Measurements from ENCODE around the gene PDIA6.

PDIA6 gene

GRCh38 chr2:10759151-10759714 is 53.4 kb downstream of the PDIA6 start:
- ATAC-seq, result no peak
- no peak for TF ChIP-seq ZC3H10 (CRISPR knock-in tag; IDR thresholded peaks at IDR 0.05)
- no peak for TF ChIP-seq OSR1 (CRISPR knock-in tag; IDR thresholded peaks at IDR 0.05)
- TF ChIP-seq, protein P1, sequence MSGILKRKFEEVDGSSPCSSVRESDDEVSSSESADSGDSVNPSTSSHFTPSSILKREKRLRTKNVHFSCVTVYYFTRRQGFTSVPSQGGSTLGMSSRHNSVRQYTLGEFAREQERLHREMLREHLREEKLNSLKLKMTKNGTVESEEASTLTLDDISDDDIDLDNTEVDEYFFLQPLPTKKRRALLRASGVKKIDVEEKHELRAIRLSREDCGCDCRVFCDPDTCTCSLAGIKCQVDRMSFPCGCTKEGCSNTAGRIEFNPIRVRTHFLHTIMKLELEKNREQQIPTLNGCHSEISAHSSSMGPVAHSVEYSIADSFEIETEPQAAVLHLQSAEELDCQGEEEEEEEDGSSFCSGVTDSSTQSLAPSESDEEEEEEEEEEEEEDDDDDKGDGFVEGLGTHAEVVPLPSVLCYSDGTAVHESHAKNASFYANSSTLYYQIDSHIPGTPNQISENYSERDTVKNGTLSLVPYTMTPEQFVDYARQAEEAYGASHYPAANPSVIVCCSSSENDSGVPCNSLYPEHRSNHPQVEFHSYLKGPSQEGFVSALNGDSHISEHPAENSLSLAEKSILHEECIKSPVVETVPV (CRISPR knock-in tag; IDR thresholded peaks at IDR 0.05), result no peak
- TF ChIP-seq BACH2 (CRISPR knock-in tag; IDR thresholded peaks at IDR 0.05; ENCODE audit: borderline replicate concordance), result no peak
- TF ChIP-seq ZFP3 (CRISPR knock-in tag; IDR thresholded peaks at IDR 0.05), result no peak
- TF ChIP-seq, protein P2, sequence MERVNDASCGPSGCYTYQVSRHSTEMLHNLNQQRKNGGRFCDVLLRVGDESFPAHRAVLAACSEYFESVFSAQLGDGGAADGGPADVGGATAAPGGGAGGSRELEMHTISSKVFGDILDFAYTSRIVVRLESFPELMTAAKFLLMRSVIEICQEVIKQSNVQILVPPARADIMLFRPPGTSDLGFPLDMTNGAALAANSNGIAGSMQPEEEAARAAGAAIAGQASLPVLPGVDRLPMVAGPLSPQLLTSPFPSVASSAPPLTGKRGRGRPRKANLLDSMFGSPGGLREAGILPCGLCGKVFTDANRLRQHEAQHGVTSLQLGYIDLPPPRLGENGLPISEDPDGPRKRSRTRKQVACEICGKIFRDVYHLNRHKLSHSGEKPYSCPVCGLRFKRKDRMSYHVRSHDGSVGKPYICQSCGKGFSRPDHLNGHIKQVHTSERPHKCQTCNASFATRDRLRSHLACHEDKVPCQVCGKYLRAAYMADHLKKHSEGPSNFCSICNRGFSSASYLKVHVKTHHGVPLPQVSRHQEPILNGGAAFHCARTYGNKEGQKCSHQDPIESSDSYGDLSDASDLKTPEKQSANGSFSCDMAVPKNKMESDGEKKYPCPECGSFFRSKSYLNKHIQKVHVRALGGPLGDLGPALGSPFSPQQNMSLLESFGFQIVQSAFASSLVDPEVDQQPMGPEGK (CRISPR knock-in tag; IDR thresholded peaks at IDR 0.05; ENCODE audit: borderline replicate concordance), result no peak
- TF ChIP-seq PPARA (CRISPR knock-in tag; IDR thresholded peaks at IDR 0.05; ENCODE audit: borderline replicate concordance), result no peak
- TF ChIP-seq ESRRG (CRISPR knock-in tag; IDR thresholded peaks at IDR 0.05), result no peak
- TF ChIP-seq TSHZ2 (CRISPR knock-in tag; IDR thresholded peaks at IDR 0.05), result no peak
- TF ChIP-seq SNAI2 (CRISPR knock-in tag; IDR thresholded peaks at IDR 0.05), result no peak
- no peak for TF ChIP-seq ZNF565 (CRISPR knock-in tag; conservative IDR thresholded peaks at IDR 0.05; ENCODE audit: low read depth)
- TF ChIP-seq ZFP30 (CRISPR knock-in tag; IDR thresholded peaks at IDR 0.05), result no peak
- TF ChIP-seq RARB (CRISPR knock-in tag; IDR thresholded peaks at IDR 0.05), result no peak
- TF ChIP-seq ZNF70 (CRISPR knock-in tag; IDR thresholded peaks at IDR 0.05), result no peak

DNA sequence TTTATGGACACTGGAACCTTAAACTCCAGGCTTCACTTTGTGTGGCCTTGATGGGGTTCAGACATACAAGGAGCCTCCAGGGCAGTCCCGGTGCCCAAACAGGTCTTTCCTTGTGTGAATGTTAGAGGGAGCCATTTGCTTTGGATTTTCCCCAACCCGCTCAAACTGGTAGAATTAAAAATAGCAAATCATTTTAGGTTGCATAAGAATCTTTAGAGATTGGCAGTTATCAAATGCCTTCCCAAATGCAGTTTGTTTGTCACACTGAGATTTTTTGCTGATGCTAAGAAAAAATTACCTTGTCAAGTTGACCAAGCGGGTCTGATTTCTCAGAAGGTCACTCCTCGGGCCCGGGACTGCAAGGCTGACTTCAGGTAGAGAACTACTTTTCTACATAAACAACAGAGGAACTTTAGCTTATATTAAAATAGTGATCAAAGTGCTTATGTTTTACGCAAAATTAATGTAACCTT is 54.7 kb downstream of the PDIA6 start:
- no peak for ATAC-seq
- TF ChIP-seq, protein P3, sequence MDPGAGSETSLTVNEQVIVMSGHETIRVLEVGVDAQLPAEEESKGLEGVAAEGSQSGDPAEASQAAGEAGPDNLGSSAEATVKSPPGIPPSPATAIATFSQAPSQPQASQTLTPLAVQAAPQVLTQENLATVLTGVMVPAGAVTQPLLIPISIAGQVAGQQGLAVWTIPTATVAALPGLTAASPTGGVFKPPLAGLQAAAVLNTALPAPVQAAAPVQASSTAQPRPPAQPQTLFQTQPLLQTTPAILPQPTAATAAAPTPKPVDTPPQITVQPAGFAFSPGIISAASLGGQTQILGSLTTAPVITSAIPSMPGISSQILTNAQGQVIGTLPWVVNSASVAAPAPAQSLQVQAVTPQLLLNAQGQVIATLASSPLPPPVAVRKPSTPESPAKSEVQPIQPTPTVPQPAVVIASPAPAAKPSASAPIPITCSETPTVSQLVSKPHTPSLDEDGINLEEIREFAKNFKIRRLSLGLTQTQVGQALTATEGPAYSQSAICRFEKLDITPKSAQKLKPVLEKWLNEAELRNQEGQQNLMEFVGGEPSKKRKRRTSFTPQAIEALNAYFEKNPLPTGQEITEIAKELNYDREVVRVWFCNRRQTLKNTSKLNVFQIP (CRISPR knock-in tag; IDR thresholded peaks at IDR 0.05; ENCODE audit: borderline replicate concordance, low read depth), result no peak
- TF ChIP-seq SNAI2 (CRISPR knock-in tag; IDR thresholded peaks at IDR 0.05), result no peak
- TF ChIP-seq TCF4 (CRISPR knock-in tag; IDR thresholded peaks at IDR 0.05; ENCODE audit: borderline replicate concordance), result no peak

DNA sequence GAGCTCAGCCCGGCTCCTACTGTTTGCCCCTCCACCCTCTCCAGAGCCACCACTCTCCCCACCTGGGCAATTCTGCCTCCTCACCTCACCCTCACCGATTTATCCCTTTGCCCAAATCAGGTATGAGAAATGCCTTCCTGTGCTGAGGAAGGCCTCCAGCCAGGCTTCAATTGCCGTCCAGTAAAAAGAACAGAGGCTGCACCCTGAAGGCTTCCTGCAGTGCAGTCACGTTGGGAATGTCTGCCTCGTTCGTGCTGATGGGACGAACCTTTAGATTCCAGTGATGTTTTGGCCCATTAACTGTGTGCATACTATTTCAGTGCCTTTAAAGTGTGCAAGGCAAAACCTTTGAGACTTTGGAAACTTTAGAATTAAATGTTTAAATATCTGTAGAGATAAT is 57.0 kb downstream of the PDIA6 start:
- no peak for TF ChIP-seq ESRRG (CRISPR knock-in tag; IDR thresholded peaks at IDR 0.05)
- TF ChIP-seq BACH2 (CRISPR knock-in tag; IDR thresholded peaks at IDR 0.05; ENCODE audit: borderline replicate concordance), result no peak
- no peak for TF ChIP-seq ZNF565 (CRISPR knock-in tag; conservative IDR thresholded peaks at IDR 0.05; ENCODE audit: low read depth)
- no peak for TF ChIP-seq ARNTL (CRISPR knock-in tag; IDR thresholded peaks at IDR 0.05; ENCODE audit: borderline replicate concordance, low read depth)
- TF ChIP-seq ZFP3 (CRISPR knock-in tag; IDR thresholded peaks at IDR 0.05), result no peak
- no peak for TF ChIP-seq CSDC2 (CRISPR knock-in tag; IDR thresholded peaks at IDR 0.05)
- TF ChIP-seq ZFP30 (CRISPR knock-in tag; IDR thresholded peaks at IDR 0.05), result no peak
- no peak for TF ChIP-seq PPARA (CRISPR knock-in tag; IDR thresholded peaks at IDR 0.05; ENCODE audit: borderline replicate concordance)
- no peak for TF ChIP-seq SNAI2 (CRISPR knock-in tag; IDR thresholded peaks at IDR 0.05)
- TF ChIP-seq ZNF8 (CRISPR knock-in tag; IDR thresholded peaks at IDR 0.05), result no peak
- no peak for TF ChIP-seq GLIS3 (CRISPR knock-in tag; IDR thresholded peaks at IDR 0.05)
- TF ChIP-seq TCF4 (CRISPR knock-in tag; IDR thresholded peaks at IDR 0.05; ENCODE audit: borderline replicate concordance), result no peak
- TF ChIP-seq OSR1 (CRISPR knock-in tag; IDR thresholded peaks at IDR 0.05), result no peak
- TF ChIP-seq, protein P2 (CRISPR knock-in tag; IDR thresholded peaks at IDR 0.05; ENCODE audit: borderline replicate concordance), result no peak
- no peak for TF ChIP-seq TOX (CRISPR knock-in tag; IDR thresholded peaks at IDR 0.05; ENCODE audit: borderline replicate concordance)
- TF ChIP-seq, protein P4, sequence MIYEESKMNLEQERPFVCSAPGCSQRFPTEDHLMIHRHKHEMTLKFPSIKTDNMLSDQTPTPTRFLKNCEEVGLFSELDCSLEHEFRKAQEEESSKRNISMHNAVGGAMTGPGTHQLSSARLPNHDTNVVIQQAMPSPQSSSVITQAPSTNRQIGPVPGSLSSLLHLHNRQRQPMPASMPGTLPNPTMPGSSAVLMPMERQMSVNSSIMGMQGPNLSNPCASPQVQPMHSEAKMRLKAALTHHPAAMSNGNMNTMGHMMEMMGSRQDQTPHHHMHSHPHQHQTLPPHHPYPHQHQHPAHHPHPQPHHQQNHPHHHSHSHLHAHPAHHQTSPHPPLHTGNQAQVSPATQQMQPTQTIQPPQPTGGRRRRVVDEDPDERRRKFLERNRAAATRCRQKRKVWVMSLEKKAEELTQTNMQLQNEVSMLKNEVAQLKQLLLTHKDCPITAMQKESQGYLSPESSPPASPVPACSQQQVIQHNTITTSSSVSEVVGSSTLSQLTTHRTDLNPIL (CRISPR knock-in tag; IDR thresholded peaks at IDR 0.05; ENCODE audit: low read depth), result no peak
- no peak for TF ChIP-seq ZC3H10 (CRISPR knock-in tag; IDR thresholded peaks at IDR 0.05)
- TF ChIP-seq, protein P3 (CRISPR knock-in tag; IDR thresholded peaks at IDR 0.05; ENCODE audit: borderline replicate concordance, low read depth), result no peak
- no peak for TF ChIP-seq RARB (CRISPR knock-in tag; IDR thresholded peaks at IDR 0.05)
- no peak for ATAC-seq

Data from SK-N-SH treated with all-trans-retinoic acid at 6 μM for 48 hours (cell line).